ENCODE data around the gene HOXB5. TPM values are rescaled to one million over a fixed set of nuclear protein-coding genes. Genes with fewer than 3 reads are reported as not detected.

Gene HOXB5
- total RNA-seq, 1 donor from 2014 or later: not detected

DNA sequence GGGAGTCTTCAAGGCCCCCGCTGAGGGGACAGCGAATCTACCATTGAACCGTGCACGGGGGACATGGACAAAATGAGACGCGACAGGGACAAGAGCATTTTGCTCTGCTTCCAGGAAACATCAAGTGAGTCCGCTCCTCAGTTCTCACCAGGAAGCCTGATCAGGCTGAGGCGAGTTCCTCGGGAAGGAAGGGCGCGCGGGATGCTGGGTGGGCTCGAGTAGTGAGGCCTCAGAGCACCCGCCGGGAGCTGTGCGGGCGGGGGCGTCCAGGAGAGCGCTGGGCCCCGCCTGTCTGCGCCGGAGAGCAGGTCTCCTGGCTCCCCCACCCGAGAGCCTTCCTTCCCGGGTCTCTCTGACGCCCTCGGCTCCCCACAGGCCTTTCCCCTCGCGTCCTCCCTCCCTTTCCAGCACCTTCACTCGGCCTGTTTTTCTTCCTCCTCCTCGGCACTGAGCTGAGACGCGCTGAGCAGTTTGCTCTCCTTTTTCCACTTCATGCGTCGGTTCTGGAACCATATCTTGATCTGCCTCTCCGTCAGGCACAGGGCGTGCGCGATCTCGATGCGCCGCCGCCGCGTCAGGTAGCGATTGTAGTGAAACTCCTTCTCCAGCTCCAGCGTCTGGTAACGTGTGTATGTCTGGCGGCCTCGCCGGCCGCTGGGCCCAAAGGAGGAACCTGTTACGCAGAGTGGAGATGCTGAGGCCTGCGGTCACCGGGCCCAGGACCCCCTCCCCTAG, 2.6 kb upstream of the HOXB5 start:
- H3K9me3 Mint-ChIP-seq (ENCODE audit: unreplicated experiment): peaks cover 47% of the 10 kb centered on the region
- FAIRE-seq: no peak
- DNase-seq (ENCODE audit: low read depth): no peak
- H3K27ac Mint-ChIP-seq (ENCODE audit: unreplicated experiment): no peak overlapping the region
- peak overlapping the region; percentile 62 for H2AFZ ChIP-seq (ENCODE audit: low read depth, low read length)
- peaks cover 18% of the 10 kb centered on the region for H3K79me2 ChIP-seq (ENCODE audit: insufficient read depth, low read length)
- no peaks in the 10 kb centered on the region for H3K36me3 Mint-ChIP-seq (ENCODE audit: low read depth, unreplicated experiment)
- peak overlapping the region; percentile 59 for H3K9ac ChIP-seq (ENCODE audit: low read length)
- peak; percentile 82 for TF ChIP-seq EZH2 (IDR thresholded peaks at IDR 0.05; ENCODE audit: insufficient read depth, low read length)
- TF ChIP-seq, protein P1, sequence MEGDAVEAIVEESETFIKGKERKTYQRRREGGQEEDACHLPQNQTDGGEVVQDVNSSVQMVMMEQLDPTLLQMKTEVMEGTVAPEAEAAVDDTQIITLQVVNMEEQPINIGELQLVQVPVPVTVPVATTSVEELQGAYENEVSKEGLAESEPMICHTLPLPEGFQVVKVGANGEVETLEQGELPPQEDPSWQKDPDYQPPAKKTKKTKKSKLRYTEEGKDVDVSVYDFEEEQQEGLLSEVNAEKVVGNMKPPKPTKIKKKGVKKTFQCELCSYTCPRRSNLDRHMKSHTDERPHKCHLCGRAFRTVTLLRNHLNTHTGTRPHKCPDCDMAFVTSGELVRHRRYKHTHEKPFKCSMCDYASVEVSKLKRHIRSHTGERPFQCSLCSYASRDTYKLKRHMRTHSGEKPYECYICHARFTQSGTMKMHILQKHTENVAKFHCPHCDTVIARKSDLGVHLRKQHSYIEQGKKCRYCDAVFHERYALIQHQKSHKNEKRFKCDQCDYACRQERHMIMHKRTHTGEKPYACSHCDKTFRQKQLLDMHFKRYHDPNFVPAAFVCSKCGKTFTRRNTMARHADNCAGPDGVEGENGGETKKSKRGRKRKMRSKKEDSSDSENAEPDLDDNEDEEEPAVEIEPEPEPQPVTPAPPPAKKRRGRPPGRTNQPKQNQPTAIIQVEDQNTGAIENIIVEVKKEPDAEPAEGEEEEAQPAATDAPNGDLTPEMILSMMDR (IDR thresholded peaks at IDR 0.05; ENCODE audit: insufficient read depth, low read depth, low read length): no peak
- H3K4me1 Mint-ChIP-seq (ENCODE audit: low read depth, unreplicated experiment): no peaks in the 10 kb centered on the region
- peaks cover 81% of the 10 kb centered on the region for H3K27me3 ChIP-seq (ENCODE audit: insufficient read depth, low read length)
- peak overlapping the region; percentile 84 for H3K4me2 ChIP-seq (ENCODE audit: low read length)
- peaks cover 18% of the 10 kb centered on the region for H4K20me1 ChIP-seq (ENCODE audit: insufficient read depth, low read length)
- peaks cover 18% of the 10 kb centered on the region for H3K4me1 ChIP-seq (ENCODE audit: insufficient read depth, low read length)
- no peaks in the 10 kb centered on the region for H3K36me3 ChIP-seq (ENCODE audit: insufficient read depth, low read length)
- H3K27me3 Mint-ChIP-seq (ENCODE audit: low read depth, unreplicated experiment): peaks cover 91% of the 10 kb centered on the region
- peak overlapping the region; percentile 59 for H3K4me3 ChIP-seq (ENCODE audit: insufficient read depth, low read depth, low read length)
- no peaks in the 10 kb centered on the region for H3K9me3 ChIP-seq (ENCODE audit: insufficient read depth, low read depth, low read length)
- H3K27ac ChIP-seq (ENCODE audit: low read depth, low read length): no peak overlapping the region
- no peak overlapping the region for H3K4me3 Mint-ChIP-seq (ENCODE audit: unreplicated experiment)

DNA sequence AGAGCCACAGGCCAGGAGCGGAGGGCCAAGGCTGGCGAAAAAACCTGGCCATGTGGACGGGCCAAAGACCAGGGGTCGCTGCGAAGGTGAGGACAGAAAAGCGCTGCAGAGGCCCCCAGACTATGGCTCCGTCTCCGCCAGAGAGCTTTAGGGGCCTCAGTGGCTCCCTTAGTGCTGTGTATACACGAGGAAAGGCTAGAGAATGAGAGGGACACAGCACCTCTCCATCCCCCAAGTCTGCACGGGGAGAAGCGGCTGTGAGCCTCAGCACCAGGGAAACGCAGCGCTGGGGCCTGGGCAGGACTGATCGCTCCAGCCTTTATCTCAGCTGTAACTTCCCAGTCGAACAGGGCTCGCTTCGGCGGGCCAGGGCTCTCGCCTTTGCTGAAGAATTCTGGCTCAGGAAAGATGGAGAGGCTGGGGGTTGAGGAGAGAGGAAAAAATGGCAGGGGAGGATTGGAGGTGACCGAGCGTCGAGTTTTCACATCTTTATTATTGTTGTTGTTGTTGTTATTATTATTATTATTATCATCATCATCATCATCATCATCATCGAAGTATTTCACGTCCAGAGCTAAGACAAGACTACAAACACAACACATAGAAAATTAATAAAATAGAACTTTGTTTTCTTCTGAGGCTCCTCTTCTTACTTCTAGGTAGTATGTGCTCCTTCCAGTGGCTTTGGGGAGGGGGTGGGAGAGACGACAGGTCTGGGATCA, 1.9 kb upstream of the HOXB5 start:
- no peak overlapping the region for H2AFZ ChIP-seq (ENCODE audit: low read depth, low read length)
- Mint-ChIP-seq H3K4me1 (ENCODE audit: low read depth, unreplicated experiment) (no peaks in the 10 kb centered on the region), H3K4me3 (ENCODE audit: unreplicated experiment) (no peak overlapping the region), H3K27ac (ENCODE audit: unreplicated experiment) (no peak overlapping the region), H3K27me3 (ENCODE audit: low read depth, unreplicated experiment) (peaks cover 91% of the 10 kb centered on the region), H3K36me3 (ENCODE audit: low read depth, unreplicated experiment) (no peaks in the 10 kb centered on the region), H3K9me3 (ENCODE audit: unreplicated experiment) (peaks cover 41% of the 10 kb centered on the region)
- H3K79me2 ChIP-seq (ENCODE audit: insufficient read depth, low read length): peaks cover 20% of the 10 kb centered on the region
- FAIRE-seq (no peak), DNase-seq (ENCODE audit: low read depth) (no peak)
- no peaks in the 10 kb centered on the region for H3K9me3 ChIP-seq (ENCODE audit: insufficient read depth, low read depth, low read length)
- TF ChIP-seq, protein P1 (IDR thresholded peaks at IDR 0.05; ENCODE audit: insufficient read depth, low read depth, low read length): no peak
- no peak for TF ChIP-seq EZH2 (IDR thresholded peaks at IDR 0.05; ENCODE audit: insufficient read depth, low read length)
- H3K4me3 ChIP-seq (ENCODE audit: insufficient read depth, low read depth, low read length): no peak overlapping the region
- H3K27me3 ChIP-seq (ENCODE audit: insufficient read depth, low read length): peaks cover 78% of the 10 kb centered on the region
- H3K4me1 ChIP-seq (ENCODE audit: insufficient read depth, low read length): peaks cover 18% of the 10 kb centered on the region
- H3K36me3 ChIP-seq (ENCODE audit: insufficient read depth, low read length): no peaks in the 10 kb centered on the region
- H4K20me1 ChIP-seq (ENCODE audit: insufficient read depth, low read length): peaks cover 13% of the 10 kb centered on the region
- peak overlapping the region; percentile 59 for H3K9ac ChIP-seq (ENCODE audit: low read length)
- no peak overlapping the region for H3K27ac ChIP-seq (ENCODE audit: low read depth, low read length)
- peak overlapping the region; percentile 92 for H3K4me2 ChIP-seq (ENCODE audit: low read length)
